CD8-positive, alpha-beta memory T cell (primary cell): ENCODE results near the gene DUT. TPM values are rescaled to one million over a fixed set of nuclear protein-coding genes. Genes with fewer than 3 reads are reported as not detected.

Experiments used
- CTCF ChIA-PET: fragments of 350-600 bp; sonication (Branson Sonifier 250); formaldehyde crosslinking; loops from one replicate; lab custom pipeline; 2021; ENCODE audit warnings: antibody characterized with exemption; lab: Charles Lee
- POLR2A ChIA-PET: fragments of 350-600 bp; sonication (Branson Sonifier 250); formaldehyde crosslinking; loops from one replicate; lab custom pipeline; 2021; ENCODE audit warnings: antibody characterized with exemption; lab: Charles Lee
- DNase-seq, 5 donors: peaks; one replicate each; pipeline versions ENCODE4 v3.0.0 to v3.0.0-alpha.2; 2020 to 2022; ENCODE audit warnings: mixed read lengths in 1 of 5
- H3K27ac ChIP-seq: one replicate; pipeline ENCODE4 v1.7.0; 2013; ENCODE audit warnings: low read depth, mild to moderate bottlenecking, low read length, moderate library complexity
- H3K27me3 ChIP-seq: 2 replicates; pipeline ENCODE4 v1.7.0; 2013; ENCODE audit warnings: low read length, mild to moderate bottlenecking; ENCODE audit not compliant: insufficient read depth, poor library complexity, severe bottlenecking
- H3K36me3 ChIP-seq: 2 replicates; pipeline ENCODE4 v1.7.0; 2013; ENCODE audit warnings: mild to moderate bottlenecking, low read length, moderate library complexity; ENCODE audit not compliant: insufficient read depth
- H3K4me1 ChIP-seq: 2 replicates; pipeline ENCODE4 v1.7.0; 2013; ENCODE audit warnings: mild to moderate bottlenecking, low read length, moderate library complexity; ENCODE audit not compliant: insufficient read depth
- H3K4me3 ChIP-seq: 2 replicates; pipeline ENCODE4 v1.7.0; 2013; ENCODE audit warnings: mild to moderate bottlenecking, low read length
- H3K9me3 ChIP-seq: 2 replicates; pipeline ENCODE4 v1.7.0; 2013; ENCODE audit warnings: mild to moderate bottlenecking, low read length
- H3K27ac Mint-ChIP-seq, 8 donors: one replicate each; pipeline ENCODE4 v1.8.0; 2020 to 2021; ENCODE audit warnings: mixed read lengths in 8 of 8, mild to moderate bottlenecking in 6 of 8, inconsistent platforms in 3 of 8, moderate library complexity in 3 of 8
- H3K27me3 Mint-ChIP-seq, 2 donors: one replicate each; pipeline ENCODE4 v1.8.0; 2020 to 2021; ENCODE audit warnings: mixed read lengths in 2 of 2, mild to moderate bottlenecking in 1 of 2, moderate library complexity in 1 of 2
- H3K36me3 Mint-ChIP-seq, 3 donors: one replicate each; pipeline ENCODE4 v1.8.0; 2020 to 2021; ENCODE audit warnings: mixed read lengths in 3 of 3, inconsistent platforms in 1 of 3, mild to moderate bottlenecking in 1 of 3
- H3K4me1 Mint-ChIP-seq, 3 donors: one replicate each; pipeline ENCODE4 v1.8.0; 2020 to 2021; ENCODE audit warnings: mixed read lengths in 3 of 3, inconsistent platforms in 1 of 3, mild to moderate bottlenecking in 1 of 3
- H3K4me3 Mint-ChIP-seq, 7 donors: one replicate each; pipeline ENCODE4 v1.8.0; 2020 to 2021; ENCODE audit warnings: mixed read lengths in 7 of 7, mild to moderate bottlenecking in 6 of 7, moderate library complexity in 4 of 7, inconsistent platforms in 2 of 7
- H3K9me3 Mint-ChIP-seq, 5 donors: one replicate each; pipeline ENCODE4 v1.8.0; 2020 to 2022; ENCODE audit warnings: mixed read lengths in 5 of 5, mild to moderate bottlenecking in 3 of 5, moderate library complexity in 2 of 5, inconsistent platforms in 1 of 5
- polyA plus RNA-seq: library from polyadenylated mRNA; unstranded; fragments of 300-500 nt; fragmentation: Illumina TruSeq; gene quantifications from one replicate; pipeline ENCODE4 v1.2.3, GENCODE V29; 2021
- total RNA-seq, 2 experiments: library from RNA; stranded (reverse); gene quantifications; one replicate each; pipeline ENCODE4 v1.2.3, GENCODE V29; 2021

DUT gene
- total RNA-seq (100 to 1,000 TPM; 397 to 413 TPM), polyA plus RNA-seq (136 TPM)

DNA sequence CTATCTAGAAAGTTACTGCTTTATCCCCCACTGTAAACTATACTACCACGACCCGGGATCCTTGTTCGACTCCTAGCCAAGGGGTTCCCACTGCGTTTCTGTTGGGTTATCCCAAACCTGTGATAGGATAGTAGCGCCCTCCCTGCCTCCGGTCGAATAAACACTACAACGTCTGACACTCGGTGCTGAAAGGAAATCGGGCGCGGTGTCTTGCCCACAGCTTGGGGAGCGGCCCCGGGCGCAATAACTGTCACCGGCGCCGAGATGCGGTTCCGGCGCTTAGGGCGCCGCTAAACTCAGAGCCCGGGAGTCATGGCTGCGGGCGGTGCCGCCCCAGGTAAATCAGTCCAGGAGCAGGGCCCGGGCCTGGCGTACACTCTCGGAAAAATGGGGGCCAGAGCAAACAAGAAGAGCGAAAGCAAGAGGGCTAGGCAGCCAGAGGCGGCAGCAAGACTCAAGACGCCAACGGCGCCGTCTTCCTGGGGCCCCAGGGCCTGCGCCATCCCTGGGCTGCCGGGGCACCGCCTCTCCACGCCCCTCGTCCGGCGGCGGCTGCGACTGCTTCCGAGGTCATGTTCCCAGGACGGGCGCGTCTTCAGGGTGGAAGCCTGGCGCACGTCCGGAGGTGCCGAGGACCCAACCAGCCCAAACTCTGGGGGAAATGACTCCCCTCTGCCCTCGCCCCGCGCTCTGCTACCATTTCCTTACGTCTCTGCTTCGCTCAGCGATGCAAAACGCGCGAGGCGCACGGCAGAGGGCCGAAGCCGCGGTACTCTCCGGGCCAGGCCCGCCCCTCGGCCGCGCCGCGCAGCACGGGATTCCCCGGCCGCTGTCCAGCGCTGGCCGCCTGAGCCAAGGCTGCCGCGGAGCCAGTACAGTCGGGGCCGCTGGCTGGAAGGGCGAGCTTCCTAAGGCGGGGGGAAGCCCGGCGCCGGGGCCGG, at the start of gene DUT:
Gene DUT (plus strand): TSS at position 575 of the 941 bp plus-strand sequence. CDS start 87 bp downstream, at position 662.
- peaks cover 27 to 33% (median 27%) of the 10 kb centered on the region in 3 donors for H3K4me1 Mint-ChIP-seq
- peaks cover 8% of the 10 kb centered on the region for H3K4me1 ChIP-seq
- H3K36me3 ChIP-seq: no peaks in the 10 kb centered on the region
- peak within 1 kb of the TSS; percentile 91 to 100 (median 100) for H3K27ac Mint-ChIP-seq
- H3K36me3 Mint-ChIP-seq: peaks cover 0 to 32% (median 8%) of the 10 kb centered on the region in 3 donors
- peak; percentile 66 to 87 (median 84) for DNase-seq
- peak within 1 kb of the TSS; percentile 95 to 100 (median 99) for H3K4me3 Mint-ChIP-seq
- H3K27me3 ChIP-seq: no peaks in the 10 kb centered on the region
- POLR2A ChIA-PET: interaction anchor here (0.6 kb wide), 1 partner anchor 715 kb away, joined by 3 read pairs; no protein-coding TSS in a partner anchor
- no peaks in the 10 kb centered on the region for H3K27me3 Mint-ChIP-seq
- CTCF ChIA-PET: interaction anchor here (0.7 to 1.0 kb wide), 2 partner anchors 45 to 712 kb away, joined by 3 read pairs; no protein-coding TSS in a partner anchor
- peak within 1 kb of the TSS; percentile 85 for H3K27ac ChIP-seq
- H3K9me3 Mint-ChIP-seq: no peaks in the 10 kb centered on the region
- H3K9me3 ChIP-seq: no peaks in the 10 kb centered on the region
- peak within 1 kb of the TSS; percentile 76 for H3K4me3 ChIP-seq

DNA sequence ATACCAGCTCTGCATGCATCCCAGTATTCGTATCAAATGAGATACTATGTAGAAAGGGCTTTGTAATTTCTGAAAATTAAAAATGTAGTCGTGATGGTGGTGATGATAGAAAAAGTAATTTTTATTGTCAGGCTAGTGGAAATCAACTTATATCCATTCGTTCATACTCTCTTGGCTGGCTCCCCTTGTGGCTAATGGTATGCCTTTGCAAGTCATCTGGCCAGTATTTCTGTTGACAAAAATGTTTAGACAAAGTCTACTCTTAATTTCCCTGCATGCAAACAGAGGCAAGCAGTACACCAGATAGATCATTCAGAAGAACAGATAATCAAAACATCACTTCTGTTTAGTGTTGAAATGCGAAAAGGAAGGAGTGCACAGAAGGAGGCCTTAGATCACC, 49.6 kb upstream of the DUT start:
- Histone ChIP-seq H3K36me3 (no peaks in the 10 kb centered on the region), H3K4me3 (no peak overlapping the region), H3K4me1 (peaks cover 4% of the 10 kb centered on the region), H3K27ac (no peak overlapping the region), H3K9me3 (no peaks in the 10 kb centered on the region), H3K27me3 (peaks cover 8% of the 10 kb centered on the region)
- ChIA-PET CTCF (no interaction called here), POLR2A (no interaction called here)
- H3K4me1 Mint-ChIP-seq: peaks cover 4 to 11% (median 7%) of the 10 kb centered on the region in 3 donors
- DNase-seq: no peak
- H3K27me3 Mint-ChIP-seq: peaks cover 1 to 12% of the 10 kb centered on the region in 2 donors
- H3K4me3 Mint-ChIP-seq: no peak overlapping the region
- no peaks in the 10 kb centered on the region for H3K36me3 Mint-ChIP-seq
- H3K27ac Mint-ChIP-seq: no peak overlapping the region
- H3K9me3 Mint-ChIP-seq: no peaks in the 10 kb centered on the region

DNA sequence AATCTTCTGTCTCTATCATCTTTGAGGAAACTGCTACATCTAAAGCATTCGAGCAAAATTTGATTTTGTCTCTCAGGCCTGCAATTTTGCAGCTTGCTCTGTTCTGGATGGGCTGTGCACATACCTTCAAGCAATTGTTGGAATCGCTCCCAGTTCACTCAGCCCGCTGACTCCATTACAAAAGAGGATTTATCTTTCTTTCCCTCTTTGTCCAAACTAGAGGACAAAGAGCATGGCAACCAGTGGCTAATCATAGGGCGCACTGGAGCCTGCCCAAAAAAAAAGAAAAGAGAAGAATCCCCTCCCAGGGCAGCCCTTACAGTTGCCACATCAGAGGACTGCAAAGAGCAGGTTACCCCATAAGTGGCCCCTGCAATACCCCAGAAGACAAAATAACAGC, 49.0 kb upstream of the DUT start:
- H3K27ac ChIP-seq: no peak overlapping the region
- H3K36me3 ChIP-seq: no peaks in the 10 kb centered on the region
- Mint-ChIP-seq H3K27me3 (peaks cover 1 to 12% of the 10 kb centered on the region in 2 donors), H3K36me3 (no peaks in the 10 kb centered on the region), H3K27ac (no peak overlapping the region), H3K4me1 (peaks cover 4 to 11% (median 7%) of the 10 kb centered on the region in 3 donors), H3K4me3 (no peak overlapping the region), H3K9me3 (no peaks in the 10 kb centered on the region)
- DNase-seq: no peak
- no peak overlapping the region for H3K4me3 ChIP-seq
- peaks cover 8% of the 10 kb centered on the region for H3K27me3 ChIP-seq
- no peaks in the 10 kb centered on the region for H3K9me3 ChIP-seq
- ChIA-PET CTCF (no interaction called here), POLR2A (no interaction called here)
- H3K4me1 ChIP-seq: peaks cover 4% of the 10 kb centered on the region

DNA sequence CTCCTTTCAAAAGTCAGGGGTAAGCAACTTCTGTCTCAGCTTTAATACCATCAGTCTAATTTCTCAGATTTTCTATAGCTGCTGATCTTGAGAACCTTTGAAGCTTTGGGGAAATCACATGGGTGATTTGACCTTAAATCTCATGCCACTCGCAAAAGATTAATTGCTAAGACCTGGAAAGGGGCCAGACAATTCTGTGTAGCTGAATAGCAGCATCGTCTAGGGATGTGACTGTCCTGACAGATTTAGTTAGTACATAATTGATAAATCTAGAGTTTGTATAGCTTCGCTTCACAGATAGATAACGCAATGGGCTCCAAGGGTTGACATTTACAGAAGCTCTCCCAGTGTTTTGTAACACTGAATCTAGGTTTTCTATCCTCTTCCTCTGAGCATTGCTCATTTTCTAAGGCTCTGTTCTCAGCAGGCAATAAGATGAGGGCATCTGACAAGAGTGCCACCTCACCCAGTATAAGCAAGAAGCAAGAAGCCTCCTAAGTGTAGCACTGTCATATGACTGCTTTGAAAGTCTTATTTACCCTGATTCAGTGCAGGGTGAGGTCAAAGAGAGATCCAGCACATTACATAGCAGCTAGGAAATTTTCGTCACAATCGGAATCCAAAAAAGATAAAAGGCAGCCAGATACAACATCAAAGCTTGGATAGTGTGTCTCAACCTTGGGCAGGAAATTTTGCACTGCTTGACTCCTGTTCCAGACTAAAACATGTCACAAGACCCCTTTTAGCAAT, 47.7 kb upstream of the DUT start:
- CTCF ChIA-PET: no interaction called here
- POLR2A ChIA-PET: no interaction called here

DNA sequence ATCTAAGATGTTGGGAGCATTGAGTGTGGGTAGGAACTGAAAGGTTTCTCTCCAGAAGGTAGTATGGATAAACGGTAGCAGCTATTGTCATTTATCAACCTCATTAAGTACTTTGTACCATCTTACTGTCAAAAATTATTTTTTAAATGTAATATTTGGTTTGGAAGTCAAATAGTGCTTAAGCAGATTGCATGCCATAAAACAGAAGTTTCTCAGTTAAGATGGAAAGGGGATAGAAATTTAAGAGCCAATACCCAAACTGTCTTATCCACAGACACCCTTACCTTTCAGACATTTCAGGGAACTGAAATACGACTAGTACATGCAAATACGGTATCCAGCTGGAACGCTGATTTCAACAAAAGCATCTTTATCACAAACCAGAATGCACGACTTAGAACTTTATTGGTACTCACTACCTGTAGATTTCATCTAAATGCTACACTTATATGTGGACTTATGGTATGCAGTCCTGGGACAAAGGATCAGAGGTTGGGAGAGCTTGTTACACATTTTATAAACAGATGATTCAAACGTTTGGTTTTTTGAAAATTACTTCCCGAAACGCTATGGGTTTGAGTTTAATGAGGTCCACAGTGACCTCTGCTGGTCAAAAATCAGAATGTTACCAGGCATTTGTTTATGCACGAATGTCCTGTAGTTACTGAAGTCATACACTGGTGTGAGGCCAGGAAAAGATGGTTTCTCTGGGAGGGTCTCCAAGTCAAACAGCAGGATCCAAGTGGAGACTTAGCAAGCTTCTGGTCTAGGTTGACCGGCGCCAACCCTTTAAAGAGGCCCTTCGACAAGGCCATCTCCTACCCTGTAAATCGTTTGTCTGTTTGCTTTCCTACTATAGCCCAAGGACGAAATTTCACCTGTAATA, 45.7 kb upstream of the DUT start:
- H3K27me3 Mint-ChIP-seq: peaks cover 1 to 12% of the 10 kb centered on the region in 2 donors
- no peaks in the 10 kb centered on the region for H3K9me3 Mint-ChIP-seq

More for the DNA sequence above, 47.7 kb upstream of the DUT start:
- no peaks in the 10 kb centered on the region for H3K36me3 ChIP-seq
- Mint-ChIP-seq H3K4me3 (no peak overlapping the region), H3K36me3 (no peaks in the 10 kb centered on the region), H3K4me1 (peaks cover 4 to 11% (median 7%) of the 10 kb centered on the region in 3 donors), H3K9me3 (no peaks in the 10 kb centered on the region), H3K27ac (no peak overlapping the region), H3K27me3 (peaks cover 1 to 12% of the 10 kb centered on the region in 2 donors)
- H3K4me3 ChIP-seq: no peak overlapping the region
- H3K9me3 ChIP-seq: no peaks in the 10 kb centered on the region
- no peak overlapping the region for H3K27ac ChIP-seq
- peaks cover 4% of the 10 kb centered on the region for H3K4me1 ChIP-seq
- no peak for DNase-seq
- peaks cover 8% of the 10 kb centered on the region for H3K27me3 ChIP-seq

DNA sequence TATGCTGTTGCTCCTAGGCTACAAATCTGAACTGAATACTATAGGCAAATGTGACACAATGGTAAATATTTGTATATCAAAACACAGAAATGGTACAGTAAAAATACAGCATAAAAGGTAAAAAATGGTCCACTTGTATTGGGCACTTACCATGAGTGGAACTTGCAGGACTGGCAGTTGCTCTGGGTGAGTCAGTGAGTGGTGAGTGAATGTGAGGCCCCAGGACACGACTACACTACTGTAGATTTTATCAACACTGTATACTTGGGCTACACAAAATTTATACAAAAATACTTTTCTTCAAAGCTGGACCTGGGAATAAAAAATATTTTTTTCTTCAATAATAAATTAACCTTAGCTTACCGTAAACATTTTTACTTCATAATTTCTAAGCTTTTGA, 41.6 kb upstream of the DUT start:
- CTCF ChIA-PET: no interaction called here
- H3K4me3 Mint-ChIP-seq: no peak overlapping the region
- H3K27ac ChIP-seq: no peak overlapping the region
- H3K27ac Mint-ChIP-seq: no peak overlapping the region
- peaks cover 0 to 12% of the 10 kb centered on the region in 2 donors for H3K27me3 Mint-ChIP-seq
- H3K4me1 Mint-ChIP-seq: peaks cover 4 to 11% (median 7%) of the 10 kb centered on the region in 3 donors
- H3K36me3 Mint-ChIP-seq: no peaks in the 10 kb centered on the region
- DNase-seq: no peak
- no peak overlapping the region for H3K4me3 ChIP-seq
- H3K9me3 ChIP-seq: no peaks in the 10 kb centered on the region
- H3K4me1 ChIP-seq: peaks cover 4% of the 10 kb centered on the region
- H3K9me3 Mint-ChIP-seq: no peaks in the 10 kb centered on the region
- no peaks in the 10 kb centered on the region for H3K36me3 ChIP-seq
- peaks cover 8% of the 10 kb centered on the region for H3K27me3 ChIP-seq
- POLR2A ChIA-PET: no interaction called here

More for the DNA sequence above, 45.7 kb upstream of the DUT start:
- no peak overlapping the region for H3K27ac ChIP-seq
- Mint-ChIP-seq H3K36me3 (no peaks in the 10 kb centered on the region), H3K4me3 (peak overlapping the region in 2 of 7 donors; percentile 38 to 41), H3K4me1 (peaks cover 4 to 11% (median 7%) of the 10 kb centered on the region in 3 donors), H3K27ac (no peak overlapping the region)
- H3K9me3 ChIP-seq: no peaks in the 10 kb centered on the region
- no peak overlapping the region for H3K4me3 ChIP-seq
- POLR2A ChIA-PET: no interaction called here
- H3K4me1 ChIP-seq: peaks cover 4% of the 10 kb centered on the region
- no peaks in the 10 kb centered on the region for H3K36me3 ChIP-seq
- peak in 4 of 5 donors; percentile 4 to 46 (median 14) for DNase-seq
- peaks cover 8% of the 10 kb centered on the region for H3K27me3 ChIP-seq
- CTCF ChIA-PET: interaction anchor here (0.7 to 1.7 kb wide), 8 partner anchors 9 to 116 kb away, joined by 3 to 7 read pairs (median 4); no protein-coding TSS in a partner anchor

DNA sequence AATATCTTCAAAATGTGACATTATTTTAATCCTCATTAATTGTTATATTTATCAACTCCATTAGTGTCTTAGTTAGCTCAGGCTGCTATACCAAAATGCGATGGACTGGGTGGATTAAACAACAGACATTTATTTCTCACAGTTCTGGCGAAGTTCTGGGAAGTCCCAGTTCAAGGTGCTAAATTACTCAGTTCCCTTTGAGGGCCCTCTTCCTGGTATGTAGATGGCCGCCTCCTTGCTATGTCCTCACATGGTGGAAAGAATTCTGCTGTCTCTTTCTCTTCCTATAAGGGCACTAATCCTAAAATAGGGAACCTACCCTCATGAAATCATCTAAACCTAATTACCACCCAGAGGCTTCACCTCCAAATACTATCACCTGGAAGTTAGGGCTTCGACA, 38.8 kb upstream of the DUT start:
- peaks cover 2 to 8% of the 10 kb centered on the region in 2 donors for H3K27me3 Mint-ChIP-seq
- H3K9me3 ChIP-seq: no peaks in the 10 kb centered on the region
- no peak overlapping the region for H3K27ac ChIP-seq
- ChIA-PET POLR2A (no interaction called here), CTCF (no interaction called here)
- H3K27me3 ChIP-seq: no peaks in the 10 kb centered on the region
- H3K4me1 ChIP-seq: no peaks in the 10 kb centered on the region
- no peak overlapping the region for H3K27ac Mint-ChIP-seq
- no peaks in the 10 kb centered on the region for H3K36me3 Mint-ChIP-seq
- H3K9me3 Mint-ChIP-seq: no peaks in the 10 kb centered on the region
- no peaks in the 10 kb centered on the region for H3K36me3 ChIP-seq
- H3K4me3 Mint-ChIP-seq: no peak overlapping the region
- DNase-seq: no peak
- no peak overlapping the region for H3K4me3 ChIP-seq
- H3K4me1 Mint-ChIP-seq: no peaks in the 10 kb centered on the region
